Stimulated activated CD4-positive, alpha-beta T cell treated with anti-CD3 and anti-CD28 coated beads, TNF-alpha, amount 100 ng/mL, for 4 hours (primary cell): ENCODE results near the gene PDCD11.
A peak's percentile ranks its signal among the peaks of the same experiment; 100 is the strongest.
"Not testable (repeated sequence)": the region's sequence is repeated elsewhere in the genome, so short reads cannot be mapped to it uniquely, and the experiment has no call there.

Experiments
- DNase-seq, 3 experiments: peaks; one replicate each; pipeline ENCODE4 v3.0.0-alpha.2; 2020; ENCODE audit warnings: low read depth in 3 of 3

The PDCD11 gene

GRCh38 chr10:103416436-103417147, 20.2 kb downstream of the PDCD11 start:
- DNase-seq = peak in 2 of 3 experiments; percentile 18 to 32

DNA sequence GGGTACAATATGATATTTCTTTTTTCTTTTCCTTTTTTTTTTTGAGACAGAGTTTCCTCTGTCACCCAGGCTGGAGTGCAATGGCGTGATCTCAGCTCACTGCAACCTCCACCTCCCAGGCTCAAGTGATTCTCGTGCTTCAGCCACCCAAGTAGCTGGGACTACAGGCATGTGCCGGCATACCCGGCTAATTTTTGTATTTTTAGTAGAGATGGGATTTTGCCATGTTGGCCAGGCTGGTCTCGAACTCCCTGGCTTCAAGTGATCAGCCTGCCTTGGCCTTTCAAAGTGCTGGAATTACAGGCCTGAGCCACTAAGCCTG, 20.7 kb downstream of the PDCD11 start:
- not testable (repeated sequence) for DNase-seq

- DNase-seq = no peak
These were observed 21.2 kb downstream of the PDCD11 start for GRCh38 chr10:103417601-103418000.

- DNase-seq = no peak
These were observed 22.7 kb downstream of the PDCD11 start for GRCh38 chr10:103419101-103419500.

GRCh38 chr10:103423748-103424147, 27.3 kb downstream of the PDCD11 start:
- no peak for DNase-seq

DNA sequence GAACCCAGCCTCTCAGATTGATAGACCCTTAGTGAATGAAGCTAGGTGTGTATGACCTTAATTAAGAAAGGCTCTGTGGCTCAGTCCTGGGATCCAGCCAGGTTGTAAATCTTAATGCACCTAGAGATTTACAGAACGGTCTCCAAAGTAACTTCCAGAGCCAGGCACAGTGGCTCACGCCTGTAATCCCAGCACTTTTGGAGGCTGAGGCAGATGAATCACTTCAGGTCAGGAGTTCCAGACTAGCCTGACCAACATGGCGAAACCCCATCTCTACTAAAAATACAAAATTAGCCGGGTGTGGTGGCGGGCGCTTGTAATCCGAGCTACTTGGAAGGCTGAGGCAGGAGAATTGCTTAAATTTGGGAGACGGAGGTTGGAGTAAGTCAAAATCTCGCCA, 31.4 kb downstream of the PDCD11 start:
- DNase-seq = no peak

DNA sequence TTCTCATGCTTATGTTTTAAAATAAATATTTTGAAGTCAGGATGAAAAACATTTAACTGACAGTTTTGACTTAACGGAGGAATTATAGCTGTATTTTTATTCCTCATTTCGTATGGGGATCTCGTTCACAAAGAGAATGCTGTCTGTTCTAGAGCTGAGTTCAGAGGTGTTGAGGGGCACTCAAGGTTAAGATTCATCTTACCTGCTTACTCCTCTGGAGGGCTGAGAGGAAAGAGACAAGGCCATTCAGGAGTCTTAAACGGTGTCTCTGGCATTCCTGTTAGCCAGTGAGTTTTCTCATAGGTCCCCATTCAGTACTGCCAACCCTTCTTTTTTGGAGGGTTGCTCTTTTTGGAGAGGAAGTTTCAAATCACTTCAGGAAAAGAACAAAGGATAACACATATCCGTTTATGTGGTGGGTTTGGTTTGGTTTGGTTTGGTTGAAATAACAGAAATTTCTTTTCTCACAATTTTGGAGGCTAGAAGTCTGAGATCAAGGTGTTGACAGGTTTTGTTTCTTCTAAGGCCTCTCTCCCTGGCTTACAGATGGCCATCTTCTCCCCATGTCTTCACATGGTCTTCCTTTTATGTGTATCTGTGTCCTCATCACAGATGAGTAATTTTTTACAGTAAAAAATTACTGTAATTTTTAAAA, 32.7 kb downstream of the PDCD11 start:
- no peak for DNase-seq

DNA sequence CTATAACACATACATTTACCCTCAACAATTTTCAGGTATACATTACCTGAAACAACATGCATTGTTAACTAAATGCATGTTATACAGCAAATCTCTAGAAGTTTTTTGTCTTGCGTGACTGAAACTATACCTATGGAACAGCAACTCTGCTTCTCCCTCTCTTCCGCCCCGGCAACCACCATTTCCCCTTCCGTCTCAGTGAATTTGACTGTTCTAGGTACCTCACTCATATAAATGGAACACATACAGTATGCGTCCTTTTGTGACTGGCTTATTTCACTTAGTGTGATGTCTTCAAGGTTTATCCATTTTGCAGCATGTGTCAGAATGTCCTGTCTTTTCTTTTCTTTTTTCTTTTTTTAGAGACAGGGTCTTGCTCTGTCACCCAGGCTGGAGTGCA, 33.2 kb downstream of the PDCD11 start:
- DNase-seq = no peak

DNA sequence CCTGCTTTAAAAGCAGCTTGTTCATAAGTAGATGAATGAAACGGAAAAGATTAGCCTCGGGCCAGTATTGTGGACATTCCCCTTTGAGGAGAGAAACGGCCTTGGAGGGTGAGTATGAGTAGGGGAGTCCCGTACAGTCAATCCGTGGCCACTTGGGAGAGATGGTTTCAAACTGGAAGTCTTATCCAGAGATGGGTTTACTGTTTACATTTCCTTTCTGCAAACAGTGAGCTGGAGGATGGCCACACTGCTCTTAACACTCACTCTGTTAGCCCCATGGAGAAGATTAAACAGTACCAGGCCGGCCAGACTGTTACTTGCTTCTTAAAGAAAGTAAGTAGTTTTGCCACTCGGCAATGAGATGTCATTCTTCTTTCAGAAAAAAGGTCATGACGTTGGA, 35.5 kb downstream of the PDCD11 start:
- DNase-seq = no peak

- DNase-seq = no peak
These were observed 37.4 kb downstream of the PDCD11 start for GRCh38 chr10:103433858-103434257.

- DNase-seq = no peak
These were observed 43.4 kb downstream of the PDCD11 start for GRCh38 chr10:103439776-103440175.

GRCh38 chr10:103440416-103440815, 44.0 kb downstream of the PDCD11 start:
- no peak for DNase-seq

DNA sequence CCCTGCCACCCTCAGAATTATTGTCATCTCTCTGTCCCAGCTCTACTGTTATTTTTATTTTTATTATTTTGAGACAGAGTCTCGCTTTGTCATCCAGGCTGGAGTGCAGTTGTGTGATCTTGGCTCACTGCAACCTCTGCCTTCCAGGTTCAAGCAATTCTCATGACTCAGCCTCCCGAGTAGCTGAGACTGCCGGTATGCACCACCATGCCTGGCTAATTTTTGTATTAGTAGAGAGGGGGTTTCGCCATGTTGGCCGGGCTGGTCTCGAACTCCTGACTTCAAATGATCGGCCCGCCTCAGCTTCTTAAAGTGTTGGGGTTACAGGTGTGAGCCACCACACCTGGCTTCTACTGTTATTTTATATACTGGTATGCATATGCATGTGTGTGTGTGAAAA, 44.8 kb downstream of the PDCD11 start:
- DNase-seq = no peak

GRCh38 chr10:103441611-103442010, 45.2 kb downstream of the PDCD11 start:
- no peak for DNase-seq

- no peak for DNase-seq
These were observed 45.6 kb downstream of the PDCD11 start for GRCh38 chr10:103442031-103442461.

DNA sequence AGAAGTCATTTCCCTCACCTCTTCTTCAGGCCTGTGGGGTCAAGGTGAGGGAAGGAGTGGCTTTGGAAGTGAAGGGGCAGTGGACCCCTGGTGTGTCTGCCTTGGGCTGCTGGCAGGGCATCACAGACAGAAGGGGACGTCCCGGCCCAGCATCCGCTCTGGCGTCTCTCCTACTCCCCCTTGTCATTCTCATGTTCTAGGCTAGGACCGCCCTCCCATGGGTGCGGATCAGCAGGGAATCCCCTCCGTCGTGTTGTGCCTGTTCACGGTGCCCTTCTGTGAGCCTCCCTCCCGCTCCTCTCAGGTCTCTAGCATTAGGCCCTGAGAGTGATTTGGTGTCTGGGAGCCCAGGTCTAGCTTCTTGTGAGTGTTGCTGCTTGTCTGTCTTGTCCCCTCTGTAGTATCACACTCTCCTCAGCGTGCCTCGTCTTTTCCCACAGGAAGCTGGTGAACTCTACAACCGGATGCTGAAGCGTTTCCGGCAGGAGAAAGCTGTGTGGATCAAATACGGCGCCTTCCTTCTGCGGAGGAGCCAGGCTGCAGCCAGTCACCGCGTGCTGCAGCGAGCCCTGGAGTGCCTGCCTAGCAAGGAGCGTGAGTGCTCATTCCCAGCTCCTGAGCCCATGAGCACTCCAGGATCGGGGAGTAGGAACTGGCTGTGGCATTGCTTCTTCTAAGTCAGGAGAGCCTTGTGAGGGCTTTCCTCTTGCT, 47.2 kb downstream of the PDCD11 start:
- no peak for DNase-seq

DNA sequence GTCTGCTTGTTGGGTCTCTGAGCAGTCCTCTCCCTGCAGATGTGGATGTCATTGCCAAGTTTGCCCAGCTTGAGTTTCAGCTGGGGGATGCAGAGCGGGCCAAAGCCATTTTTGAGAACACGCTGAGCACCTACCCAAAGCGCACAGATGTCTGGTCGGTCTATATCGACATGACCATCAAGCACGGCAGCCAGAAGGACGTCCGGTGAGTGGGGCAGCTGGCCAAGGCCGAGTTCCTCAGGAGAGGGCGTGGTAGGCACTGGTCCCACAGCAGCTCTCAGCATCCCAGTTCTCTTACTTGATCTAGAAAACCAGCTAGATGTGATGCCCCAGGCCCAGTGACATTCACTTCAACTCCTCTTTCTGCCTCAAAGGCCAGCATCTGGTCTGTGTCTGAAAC, 48.1 kb downstream of the PDCD11 start:
- no peak for DNase-seq

- no peak for DNase-seq
These were observed 48.9 kb downstream of the PDCD11 start for GRCh38 chr10:103445366-103445765.

GRCh38 chr10:103445767-103446567, 49.5 kb downstream of the PDCD11 start:
- DNase-seq = no peak

DNA sequence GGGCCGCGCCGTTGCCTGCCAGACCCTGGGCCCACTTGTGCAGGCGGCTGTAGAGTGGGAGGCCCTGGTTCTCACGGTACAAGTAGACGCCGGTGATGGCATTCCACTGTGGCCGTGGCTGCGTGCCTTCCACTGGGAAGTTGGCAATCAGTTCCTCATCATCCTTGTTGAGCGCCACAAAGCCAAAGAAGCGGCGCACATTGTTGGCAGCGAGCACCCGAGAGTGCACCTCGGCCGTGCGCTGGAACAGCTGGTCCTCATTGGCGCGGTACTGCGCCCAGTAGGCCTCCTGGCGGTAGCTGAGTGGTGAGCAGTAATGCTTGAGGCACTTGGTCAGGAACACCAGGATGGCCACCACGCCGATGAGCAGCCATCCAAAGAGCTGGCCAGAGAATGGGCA, 50.8 kb downstream of the PDCD11 start:
- DNase-seq = no peak

DNA sequence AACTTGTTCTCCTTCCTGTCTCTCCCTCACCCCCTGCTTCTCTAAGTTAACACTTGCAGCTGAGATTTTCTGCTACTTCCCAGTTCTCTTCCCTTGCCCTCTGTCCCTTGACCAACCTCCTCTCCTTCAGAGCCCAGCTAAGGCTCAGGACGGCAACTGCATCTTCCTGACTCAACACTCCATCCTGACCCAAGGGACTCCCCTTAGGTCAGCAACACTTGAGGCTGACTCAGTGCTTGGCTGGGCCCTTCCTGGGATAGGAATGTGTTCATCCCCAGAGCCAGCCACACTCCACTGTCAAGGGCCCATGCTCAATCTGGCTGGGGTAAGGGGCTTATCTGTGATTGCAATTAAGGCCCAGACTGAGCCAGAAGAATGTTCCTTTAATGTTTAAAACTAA, 52.3 kb downstream of the PDCD11 start:
- no peak for DNase-seq
